Measurements from ENCODE around the gene SH3BP2.

GRCh38 chr4:2871466-2871865 is 78.6 kb downstream of the SH3BP2 start:
- TF ChIP-seq CTCF (IDR thresholded peaks at IDR 0.05), result no peak
- TF ChIP-seq POLR2A (IDR thresholded peaks at IDR 0.05), result no peak
